HCT116 (cell line): ENCODE results near the gene INTS4.

Source experiments
- CBX3 ChIP-seq: IDR thresholded peaks from 2 replicates; pipeline ENCODE4 v1.6.1; 2012; ENCODE audit warnings: low read depth
- POLR2A ChIP-seq: IDR thresholded peaks from 2 replicates; pipeline ENCODE4 v1.7.0; 2011; ENCODE audit warnings: borderline replicate concordance; ENCODE audit not compliant: insufficient read depth, insufficient read length; ENCODE audit errors: extremely low read depth
- RAD21 ChIP-seq: IDR thresholded peaks from 2 replicates; pipeline ENCODE4 v1.6.1; 2012; ENCODE audit warnings: low read depth, mild to moderate bottlenecking
- TCF7L2 ChIP-seq: IDR thresholded peaks from 2 replicates; pipeline ENCODE4 v1.7.0; 2011; ENCODE audit warnings: borderline replicate concordance, inconsistent platforms; ENCODE audit not compliant: insufficient read depth, insufficient read length; ENCODE audit errors: extremely low read depth
- TF ChIP-seq, protein P1 (sequence below), 3 experiments: fragments of 200-600 bp in 1 of 3; sonication (generic) in 1 of 3; IDR thresholded peaks in 2 of 3; conservative IDR thresholded peaks in 1 of 3; 2 replicates each; pipeline ENCODE4 v1.5.1; 2012 to 2017; ENCODE audit warnings: low read depth in 2 of 3, low read length in 2 of 3, antibody characterized with exemption in 1 of 3, borderline replicate concordance in 1 of 3, control low read depth in 1 of 3, mild to moderate bottlenecking in 1 of 3, mixed read lengths in 1 of 3, mixed run types in 1 of 3, moderate library complexity in 1 of 3; ENCODE audit not compliant: insufficient read depth in 1 of 3
- TF ChIP-seq, protein P2 (sequence below): IDR thresholded peaks from 2 replicates; pipeline ENCODE4 v1.6.1; 2011; ENCODE audit warnings: mild to moderate bottlenecking, low read length, moderate library complexity; ENCODE audit not compliant: insufficient replicate concordance; ENCODE audit errors: extremely low read depth

- TF ChIP-seq POLR2A (no peak), CBX3 (no peak), TCF7L2 (no peak), RAD21 (no peak)
- TF ChIP-seq, protein P1, sequence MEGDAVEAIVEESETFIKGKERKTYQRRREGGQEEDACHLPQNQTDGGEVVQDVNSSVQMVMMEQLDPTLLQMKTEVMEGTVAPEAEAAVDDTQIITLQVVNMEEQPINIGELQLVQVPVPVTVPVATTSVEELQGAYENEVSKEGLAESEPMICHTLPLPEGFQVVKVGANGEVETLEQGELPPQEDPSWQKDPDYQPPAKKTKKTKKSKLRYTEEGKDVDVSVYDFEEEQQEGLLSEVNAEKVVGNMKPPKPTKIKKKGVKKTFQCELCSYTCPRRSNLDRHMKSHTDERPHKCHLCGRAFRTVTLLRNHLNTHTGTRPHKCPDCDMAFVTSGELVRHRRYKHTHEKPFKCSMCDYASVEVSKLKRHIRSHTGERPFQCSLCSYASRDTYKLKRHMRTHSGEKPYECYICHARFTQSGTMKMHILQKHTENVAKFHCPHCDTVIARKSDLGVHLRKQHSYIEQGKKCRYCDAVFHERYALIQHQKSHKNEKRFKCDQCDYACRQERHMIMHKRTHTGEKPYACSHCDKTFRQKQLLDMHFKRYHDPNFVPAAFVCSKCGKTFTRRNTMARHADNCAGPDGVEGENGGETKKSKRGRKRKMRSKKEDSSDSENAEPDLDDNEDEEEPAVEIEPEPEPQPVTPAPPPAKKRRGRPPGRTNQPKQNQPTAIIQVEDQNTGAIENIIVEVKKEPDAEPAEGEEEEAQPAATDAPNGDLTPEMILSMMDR (IDR thresholded peaks at IDR 0.05 in 2 of 3, conservative IDR thresholded peaks at IDR 0.05 in 1 of 3; ENCODE audit: borderline replicate concordance in 1 of 3, insufficient read depth in 1 of 3, low read depth in 2 of 3, low read length in 2 of 3) = no peak
- TF ChIP-seq, protein P2, sequence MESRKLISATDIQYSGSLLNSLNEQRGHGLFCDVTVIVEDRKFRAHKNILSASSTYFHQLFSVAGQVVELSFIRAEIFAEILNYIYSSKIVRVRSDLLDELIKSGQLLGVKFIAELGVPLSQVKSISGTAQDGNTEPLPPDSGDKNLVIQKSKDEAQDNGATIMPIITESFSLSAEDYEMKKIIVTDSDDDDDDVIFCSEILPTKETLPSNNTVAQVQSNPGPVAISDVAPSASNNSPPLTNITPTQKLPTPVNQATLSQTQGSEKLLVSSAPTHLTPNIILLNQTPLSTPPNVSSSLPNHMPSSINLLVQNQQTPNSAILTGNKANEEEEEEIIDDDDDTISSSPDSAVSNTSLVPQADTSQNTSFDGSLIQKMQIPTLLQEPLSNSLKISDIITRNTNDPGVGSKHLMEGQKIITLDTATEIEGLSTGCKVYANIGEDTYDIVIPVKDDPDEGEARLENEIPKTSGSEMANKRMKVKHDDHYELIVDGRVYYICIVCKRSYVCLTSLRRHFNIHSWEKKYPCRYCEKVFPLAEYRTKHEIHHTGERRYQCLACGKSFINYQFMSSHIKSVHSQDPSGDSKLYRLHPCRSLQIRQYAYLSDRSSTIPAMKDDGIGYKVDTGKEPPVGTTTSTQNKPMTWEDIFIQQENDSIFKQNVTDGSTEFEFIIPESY = no peak
Observed at GRCh38 chr11:77968337-77968736, 26.1 kb downstream of the INTS4 start.
